ENCODE data around the gene DESI2. TPM values are rescaled to one million over a fixed set of nuclear protein-coding genes. Genes with fewer than 3 reads are reported as not detected.
A peak's percentile ranks its signal among the peaks of the same experiment; 100 is the strongest.
"Not testable (repeated sequence)": the region's sequence is repeated elsewhere in the genome, so short reads cannot be mapped to it uniquely, and the experiment has no call there.

Gene DESI2
- total RNA-seq, 4 donors from 2014 or later: 16.7 to 109 (median 37.7) TPM

- intact Hi-C loops (cut with DNase I; ENCODE audit: low total_unique reads): no loop called here
- Histone ChIP-seq H3K9me3 (no peaks in the 10 kb centered on the region), H3K4me1 (no peaks in the 10 kb centered on the region), H3K27me3 (no peaks in the 10 kb centered on the region), H3K4me3 (peak overlapping the region; percentile 34 to 84), H3K36me3 (no peaks in the 10 kb centered on the region), H3K27ac (peak overlapping the region; percentile 76 to 78)
- TF ChIP-seq POLR2A (IDR thresholded peaks at IDR 0.05) (no peak), CTCF (IDR thresholded peaks at IDR 0.05) (no peak)
- DNase-seq: no peak
Measured at GRCh38 chr1:244730934-244731434, 78.1 kb downstream of the DESI2 start.

- Histone ChIP-seq H3K4me1 (no peaks in the 10 kb centered on the region), H3K27ac (no peak overlapping the region), H3K27me3 (no peaks in the 10 kb centered on the region), H3K36me3 (no peaks in the 10 kb centered on the region), H3K4me3 (no peak overlapping the region), H3K9me3 (no peaks in the 10 kb centered on the region)
- DNase-seq: no peak
- intact Hi-C loops (cut with DNase I; ENCODE audit: low total_unique reads): no loop called here
- TF ChIP-seq POLR2A (IDR thresholded peaks at IDR 0.05) (no peak), CTCF (IDR thresholded peaks at IDR 0.05) (no peak)
Measured at GRCh38 chr1:244731651-244732050, 78.7 kb downstream of the DESI2 start.

GRCh38 chr1:244732851-244733450 lies 80.0 kb downstream of the DESI2 start:
- H3K4me3 ChIP-seq: no peak overlapping the region
- no peaks in the 10 kb centered on the region for H3K27me3 ChIP-seq
- intact Hi-C loops (cut with DNase I; ENCODE audit: low total_unique reads): no loop called here
- no peaks in the 10 kb centered on the region for H3K9me3 ChIP-seq
- H3K36me3 ChIP-seq: no peaks in the 10 kb centered on the region
- H3K27ac ChIP-seq: no peak overlapping the region
- TF ChIP-seq POLR2A (IDR thresholded peaks at IDR 0.05) (no peak), CTCF (IDR thresholded peaks at IDR 0.05) (no peak)
- DNase-seq: no peak
- no peaks in the 10 kb centered on the region for H3K4me1 ChIP-seq

- Histone ChIP-seq H3K9me3 (no peaks in the 10 kb centered on the region), H3K4me1 (no peaks in the 10 kb centered on the region), H3K27ac (no peak overlapping the region), H3K4me3 (no peak overlapping the region), H3K36me3 (no peaks in the 10 kb centered on the region), H3K27me3 (no peaks in the 10 kb centered on the region)
- no peak for DNase-seq
- intact Hi-C loops (cut with DNase I; ENCODE audit: low total_unique reads): no loop called here
- TF ChIP-seq POLR2A (IDR thresholded peaks at IDR 0.05): no peak
- no peak for TF ChIP-seq CTCF (IDR thresholded peaks at IDR 0.05)
Measured at GRCh38 chr1:244735404-244735803, 82.5 kb downstream of the DESI2 start.

GRCh38 chr1:244735876-244736561 lies 83.1 kb downstream of the DESI2 start:
- H3K36me3 ChIP-seq: no peaks in the 10 kb centered on the region
- H3K27me3 ChIP-seq: no peaks in the 10 kb centered on the region
- no peak overlapping the region for H3K4me3 ChIP-seq
- TF ChIP-seq CTCF (IDR thresholded peaks at IDR 0.05) (no peak), POLR2A (IDR thresholded peaks at IDR 0.05) (no peak)
- intact Hi-C loops (cut with DNase I; ENCODE audit: low total_unique reads): no loop called here
- H3K9me3 ChIP-seq: no peaks in the 10 kb centered on the region
- no peaks in the 10 kb centered on the region for H3K4me1 ChIP-seq
- H3K27ac ChIP-seq: no peak overlapping the region
- no peak for DNase-seq

GRCh38 chr1:244739140-244739539 lies 86.2 kb downstream of the DESI2 start:
- intact Hi-C loops (cut with DNase I; ENCODE audit: low total_unique reads); H3K9me3 ChIP-seq; H3K27me3 ChIP-seq; H3K4me1 ChIP-seq; H3K27ac ChIP-seq; DNase-seq; H3K36me3 ChIP-seq; H3K4me3 ChIP-seq: not testable (repeated sequence)

GRCh38 chr1:244740027-244740617 lies 87.2 kb downstream of the DESI2 start:
- H3K9me3 ChIP-seq; H3K27me3 ChIP-seq; H3K27ac ChIP-seq; H3K4me3 ChIP-seq; H3K4me1 ChIP-seq; intact Hi-C loops (cut with DNase I; ENCODE audit: low total_unique reads); H3K36me3 ChIP-seq; DNase-seq: not testable (repeated sequence)
